GM12874 (cell line): ENCODE data around the gene AFAP1L2.

Experiments
- TF ChIP-seq, protein P1 (sequence below): IDR thresholded peaks from 2 replicates; pipeline ENCODE4 v1.5.1; 2011; ENCODE audit warnings: low read depth, mild to moderate bottlenecking, control low read depth, low read length, moderate library complexity; ENCODE audit not compliant: insufficient read depth

The AFAP1L2 gene

DNA sequence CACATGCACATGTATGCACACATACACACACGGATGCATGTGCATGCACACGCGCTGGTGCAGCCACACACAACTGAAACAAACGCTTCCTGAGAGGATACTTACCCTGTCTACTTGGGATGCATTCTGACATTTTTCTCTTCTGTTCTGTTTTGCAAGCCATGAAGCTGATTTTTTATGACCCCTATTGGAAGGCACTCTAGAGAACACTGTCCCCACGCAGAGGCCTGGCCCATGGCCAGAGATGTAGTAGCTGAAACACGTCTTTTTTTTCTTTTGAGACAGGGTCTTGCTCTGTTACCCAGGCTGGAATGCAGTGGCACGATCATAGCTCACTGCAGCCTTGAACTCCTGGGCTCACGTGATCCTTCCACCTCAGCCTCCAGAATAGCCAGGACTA is 117.4 kb downstream of the AFAP1L2 start:
- TF ChIP-seq, protein P1, sequence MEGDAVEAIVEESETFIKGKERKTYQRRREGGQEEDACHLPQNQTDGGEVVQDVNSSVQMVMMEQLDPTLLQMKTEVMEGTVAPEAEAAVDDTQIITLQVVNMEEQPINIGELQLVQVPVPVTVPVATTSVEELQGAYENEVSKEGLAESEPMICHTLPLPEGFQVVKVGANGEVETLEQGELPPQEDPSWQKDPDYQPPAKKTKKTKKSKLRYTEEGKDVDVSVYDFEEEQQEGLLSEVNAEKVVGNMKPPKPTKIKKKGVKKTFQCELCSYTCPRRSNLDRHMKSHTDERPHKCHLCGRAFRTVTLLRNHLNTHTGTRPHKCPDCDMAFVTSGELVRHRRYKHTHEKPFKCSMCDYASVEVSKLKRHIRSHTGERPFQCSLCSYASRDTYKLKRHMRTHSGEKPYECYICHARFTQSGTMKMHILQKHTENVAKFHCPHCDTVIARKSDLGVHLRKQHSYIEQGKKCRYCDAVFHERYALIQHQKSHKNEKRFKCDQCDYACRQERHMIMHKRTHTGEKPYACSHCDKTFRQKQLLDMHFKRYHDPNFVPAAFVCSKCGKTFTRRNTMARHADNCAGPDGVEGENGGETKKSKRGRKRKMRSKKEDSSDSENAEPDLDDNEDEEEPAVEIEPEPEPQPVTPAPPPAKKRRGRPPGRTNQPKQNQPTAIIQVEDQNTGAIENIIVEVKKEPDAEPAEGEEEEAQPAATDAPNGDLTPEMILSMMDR, result no peak

DNA sequence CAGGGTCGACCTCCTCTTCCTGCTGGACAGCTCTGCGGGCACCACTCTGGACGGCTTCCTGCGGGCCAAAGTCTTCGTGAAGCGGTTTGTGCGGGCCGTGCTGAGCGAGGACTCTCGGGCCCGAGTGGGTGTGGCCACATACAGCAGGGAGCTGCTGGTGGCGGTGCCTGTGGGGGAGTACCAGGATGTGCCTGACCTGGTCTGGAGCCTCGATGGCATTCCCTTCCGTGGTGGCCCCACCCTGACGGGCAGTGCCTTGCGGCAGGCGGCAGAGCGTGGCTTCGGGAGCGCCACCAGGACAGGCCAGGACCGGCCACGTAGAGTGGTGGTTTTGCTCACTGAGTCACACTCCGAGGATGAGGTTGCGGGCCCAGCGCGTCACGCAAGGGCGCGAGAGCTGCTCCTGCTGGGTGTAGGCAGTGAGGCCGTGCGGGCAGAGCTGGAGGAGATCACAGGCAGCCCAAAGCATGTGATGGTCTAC is 118.3 kb downstream of the AFAP1L2 start:
- TF ChIP-seq, protein P1, result no peak

DNA sequence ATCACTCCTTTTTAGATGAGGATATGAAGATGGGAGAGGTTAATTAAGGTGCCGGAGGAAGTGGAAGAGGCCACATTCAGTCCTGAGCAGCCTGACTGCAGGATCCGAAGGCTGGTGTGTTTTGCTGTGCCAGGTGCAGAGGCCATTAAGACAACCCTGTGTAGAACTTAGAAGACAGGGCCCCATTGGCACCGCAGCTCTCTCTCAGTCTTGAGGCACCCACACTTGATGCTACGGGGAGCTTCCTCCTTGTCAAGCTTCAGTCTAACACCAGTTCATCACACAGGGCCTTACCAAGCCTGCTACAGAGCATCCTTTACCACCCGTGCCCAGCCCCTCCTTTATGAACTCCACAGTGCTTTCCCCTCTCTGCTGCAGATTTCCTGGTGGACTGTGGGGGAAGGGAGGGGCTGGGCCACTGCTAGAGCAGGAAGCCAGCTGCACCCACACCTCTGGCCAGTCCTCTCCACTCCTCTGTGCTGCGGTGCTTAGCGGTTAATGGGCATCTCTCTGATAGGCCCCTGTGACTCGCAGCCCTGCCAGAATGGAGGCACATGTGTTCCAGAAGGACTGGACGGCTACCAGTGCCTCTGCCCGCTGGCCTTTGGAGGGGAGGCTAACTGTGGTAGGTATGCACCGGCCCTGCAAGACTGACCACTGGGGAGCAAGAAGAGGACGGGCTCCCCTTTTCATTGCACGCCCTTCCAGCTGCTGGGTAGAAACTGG is 119.8 kb downstream of the AFAP1L2 start:
- TF ChIP-seq, protein P1, result no peak

DNA sequence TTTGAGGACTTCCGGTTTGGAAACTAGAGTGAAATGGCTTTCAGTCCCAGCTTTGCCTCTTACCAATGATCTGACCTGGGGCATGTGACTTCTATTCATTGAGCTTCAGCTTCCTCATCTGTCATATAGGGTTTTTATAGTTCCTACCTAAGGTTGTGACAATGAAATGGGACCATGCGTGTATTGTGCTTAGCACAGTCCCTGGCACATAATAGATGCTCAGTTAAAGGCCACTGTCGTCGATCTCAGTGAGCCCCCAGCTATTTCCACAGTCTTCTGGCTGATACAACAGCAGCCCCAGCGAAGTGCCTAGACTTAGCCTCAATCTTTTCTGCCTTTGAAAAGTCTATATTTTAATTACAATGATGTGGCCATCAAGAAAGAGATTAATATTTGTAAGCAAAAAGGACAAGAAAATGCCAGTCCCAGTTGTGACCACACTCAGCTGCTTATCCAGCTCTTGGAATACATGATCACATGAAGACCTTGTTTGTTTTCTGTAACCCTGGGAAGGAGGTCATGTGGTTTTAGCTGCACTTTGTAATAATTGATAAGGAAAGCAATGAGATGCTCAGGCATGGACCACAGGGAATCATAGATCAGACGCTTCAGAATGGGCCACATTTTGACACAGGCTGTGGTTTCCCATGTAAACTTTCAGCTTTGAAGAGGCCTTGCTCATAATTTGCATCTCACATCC is 120.6 kb downstream of the AFAP1L2 start:
- TF ChIP-seq, protein P1, result no peak

DNA sequence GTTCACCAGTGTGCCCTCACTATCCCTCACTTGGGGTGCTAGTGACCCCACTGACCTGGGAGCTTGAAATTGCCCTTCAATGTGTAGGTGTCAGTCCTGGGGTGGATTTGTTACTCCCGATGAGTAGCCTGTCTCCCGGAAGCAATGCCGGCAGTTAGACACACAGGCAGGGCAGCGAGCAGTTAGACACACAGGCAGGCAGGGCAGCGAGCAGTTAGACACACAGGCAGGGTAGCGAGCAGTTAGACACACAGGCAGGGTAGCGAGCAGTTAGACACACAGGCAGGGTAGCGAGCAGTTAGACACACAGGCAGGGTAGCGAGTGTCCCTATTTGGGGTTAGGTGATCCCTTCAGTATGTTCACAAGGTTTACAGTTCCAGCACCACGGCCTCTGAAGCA is 121.2 kb downstream of the AFAP1L2 start:
- TF ChIP-seq, protein P1, result no peak

DNA sequence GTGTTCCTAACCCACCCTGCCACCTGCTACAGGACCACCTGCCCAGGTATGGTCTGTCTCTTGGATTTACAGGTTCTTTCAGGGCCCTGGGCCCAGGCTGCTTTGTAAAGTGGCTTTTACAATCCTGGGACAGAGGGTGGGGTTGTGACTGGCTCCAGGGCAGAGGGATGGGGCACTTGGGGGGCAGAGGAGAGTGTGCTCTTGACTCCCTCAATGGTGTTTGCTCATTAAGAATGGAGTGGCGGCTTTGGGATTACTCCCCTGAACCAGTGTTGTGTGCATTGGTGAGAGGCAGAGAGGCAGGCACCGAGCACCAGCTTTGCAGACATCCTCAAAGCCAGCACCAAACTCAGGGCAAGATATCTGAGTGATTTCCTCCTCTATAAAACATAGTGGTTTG is 121.8 kb downstream of the AFAP1L2 start:
- TF ChIP-seq, protein P1, result no peak

DNA sequence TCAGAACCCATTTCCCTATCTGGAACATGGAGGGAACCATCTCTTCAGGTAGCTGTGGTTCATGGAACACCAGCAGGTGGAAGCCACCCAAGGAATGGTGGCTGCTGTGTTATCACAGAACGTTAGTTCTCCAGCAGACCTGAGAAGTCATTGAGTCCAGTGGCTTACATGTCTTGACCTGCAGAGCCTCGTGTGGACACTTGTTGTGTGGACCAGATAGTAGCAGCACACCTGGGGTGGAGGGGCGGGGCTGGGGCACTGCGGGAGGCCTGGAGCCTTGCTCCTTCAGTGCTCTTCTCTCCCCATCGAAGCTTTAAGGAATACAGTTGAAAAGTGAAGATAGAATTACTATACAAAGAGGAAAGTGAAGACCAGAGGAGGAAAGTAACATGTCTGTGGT is 122.8 kb downstream of the AFAP1L2 start:
- TF ChIP-seq, protein P1, result no peak
